ENCODE results near the gene TOMM5.

The TOMM5 gene

DNA sequence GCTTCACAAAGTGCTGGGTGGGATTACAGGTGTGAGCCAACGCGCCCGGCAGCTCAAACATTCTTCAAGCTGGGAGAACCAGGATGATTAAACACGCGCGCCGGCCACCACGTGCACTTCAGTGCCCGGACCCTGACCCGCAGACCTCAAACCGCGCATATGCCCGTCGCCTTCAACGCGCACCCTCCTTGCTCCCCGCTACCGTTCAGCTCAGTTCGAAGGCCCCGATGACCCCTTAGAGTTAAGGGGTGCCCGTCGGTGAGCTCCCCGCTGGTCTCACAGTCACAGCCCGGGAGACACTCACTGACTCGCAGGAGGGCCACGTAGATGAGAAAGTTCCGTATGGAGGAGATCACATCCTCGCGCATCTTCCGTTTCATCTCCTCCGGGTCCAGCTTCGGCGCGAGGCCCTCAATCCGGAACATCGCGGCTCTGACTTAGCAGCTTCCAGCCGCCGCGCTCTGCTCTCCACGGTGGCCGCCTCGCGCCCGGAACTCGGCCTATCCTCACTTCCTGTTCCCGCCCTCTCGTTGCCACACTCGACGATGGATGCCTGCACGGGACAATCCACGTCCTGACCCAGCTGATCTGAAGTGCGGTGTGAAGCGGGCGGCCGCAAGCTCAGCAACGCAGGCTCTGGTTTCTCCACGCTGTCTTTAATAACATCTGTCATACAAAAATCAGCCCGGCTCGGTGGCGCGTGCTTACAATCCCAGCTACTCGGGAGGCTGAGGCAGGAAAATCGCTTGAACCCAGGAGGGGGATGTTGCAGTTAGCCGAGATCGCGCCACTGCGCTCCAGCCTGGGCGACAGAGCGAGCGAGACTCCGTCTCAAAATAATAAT lies at the start of gene TOMM5:
Gene TOMM5, minus strand, starts transcription at position 490 of the 844 bp plus-strand sequence. Its CDS starts 65 bp downstream, at position 425.
- Histone ChIP-seq H3K4me3 (ENCODE audit: low read length) (peak within 1 kb of the TSS; percentile 91), H3K27me3 (ENCODE audit: insufficient read depth, low read length) (peaks cover 49% of the 10 kb centered on the region), H3K36me3 (ENCODE audit: insufficient read depth, low read depth, low read length) (peaks cover 27% of the 10 kb centered on the region), H3K27ac (ENCODE audit: low read length) (no peak within 1 kb of the TSS), H3K4me1 (ENCODE audit: insufficient read depth, low read length) (0 out of 2 replicates have a peak, but pooled peaks cover 4% of the 10 kb centered on the region), H3K9me3 (ENCODE audit: insufficient read depth, low read depth, low read length) (no peaks in the 10 kb centered on the region), H3K9ac (ENCODE audit: low read depth, low read length) (peak within 1 kb of the TSS; percentile 93)

DNA sequence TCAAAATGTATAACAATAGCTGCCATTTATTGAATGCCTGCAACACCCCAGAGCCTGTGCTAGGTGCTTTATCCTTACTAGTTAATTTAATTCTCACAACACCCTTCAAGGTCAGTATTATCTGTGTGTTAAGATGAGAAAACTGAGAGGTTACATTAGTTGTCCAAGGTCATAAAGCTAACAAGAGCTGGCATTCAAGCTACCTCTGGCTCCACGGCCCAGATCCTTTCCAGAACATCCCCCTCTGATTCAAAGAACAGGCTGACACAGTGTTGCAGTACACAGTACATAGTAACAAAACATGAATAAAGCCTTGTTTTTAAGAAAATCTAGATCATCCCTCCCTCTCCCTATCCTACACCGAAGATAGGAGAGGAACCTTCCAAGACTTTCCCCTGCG lies 48.9 kb upstream of the TOMM5 start:
- Histone ChIP-seq H3K36me3 (ENCODE audit: insufficient read depth, low read depth, low read length) (no peaks in the 10 kb centered on the region), H3K9me3 (ENCODE audit: insufficient read depth, low read depth, low read length) (no peaks in the 10 kb centered on the region), H3K27me3 (ENCODE audit: insufficient read depth, low read length) (peaks cover 13% of the 10 kb centered on the region), H3K27ac (ENCODE audit: low read length) (no peak overlapping the region), H3K4me1 (ENCODE audit: insufficient read depth, low read length) (no peaks in the 10 kb centered on the region), H3K4me3 (ENCODE audit: low read length) (no peak overlapping the region), H3K9ac (ENCODE audit: low read depth, low read length) (no peak overlapping the region)

DNA sequence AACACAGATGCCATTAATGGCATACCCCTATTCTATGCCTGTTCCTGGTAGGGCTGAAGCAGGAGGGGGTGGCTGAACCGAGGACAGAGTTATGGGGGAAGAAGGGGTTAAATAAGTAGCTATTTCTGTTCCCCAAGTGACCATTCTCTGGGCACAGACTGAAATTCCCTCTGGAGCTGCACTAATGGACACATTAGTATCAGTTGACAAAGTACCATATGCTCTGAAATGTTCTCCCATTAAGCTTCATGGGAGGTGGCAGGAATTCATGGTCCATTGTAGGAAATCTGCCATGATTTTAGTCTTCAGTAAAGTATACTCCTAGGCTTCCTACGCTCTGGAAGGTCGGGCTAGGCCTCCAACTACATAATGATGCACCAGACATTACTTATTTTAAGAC lies 47.8 kb upstream of the TOMM5 start:
- Histone ChIP-seq H3K4me3 (ENCODE audit: low read length) (no peak overlapping the region), H3K27ac (ENCODE audit: low read length) (no peak overlapping the region), H3K4me1 (ENCODE audit: insufficient read depth, low read length) (no peaks in the 10 kb centered on the region), H3K9me3 (ENCODE audit: insufficient read depth, low read depth, low read length) (no peaks in the 10 kb centered on the region), H3K9ac (ENCODE audit: low read depth, low read length) (no peak overlapping the region), H3K36me3 (ENCODE audit: insufficient read depth, low read depth, low read length) (no peaks in the 10 kb centered on the region), H3K27me3 (ENCODE audit: insufficient read depth, low read length) (peaks cover 2% of the 10 kb centered on the region)

DNA sequence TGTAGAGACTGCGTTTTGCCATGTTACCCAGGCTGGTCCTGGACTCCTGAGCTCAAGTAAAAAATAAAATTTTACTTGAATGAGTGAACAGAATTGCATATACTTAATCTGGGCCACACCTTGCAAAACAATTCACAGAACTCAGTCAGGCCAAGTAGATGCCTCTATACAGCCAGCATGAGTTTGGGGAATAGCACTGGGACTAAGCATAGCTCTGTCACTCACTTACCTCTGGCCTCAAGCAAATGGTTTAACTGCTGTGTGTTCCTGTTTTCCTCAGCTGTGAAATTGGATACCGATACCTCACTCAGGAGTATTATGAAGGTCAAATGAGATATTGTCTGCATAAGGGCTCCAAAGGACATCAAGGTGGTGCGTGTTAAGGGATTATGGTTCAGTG lies 47.4 kb upstream of the TOMM5 start:
- Histone ChIP-seq H3K27ac (ENCODE audit: low read length) (no peak overlapping the region), H3K4me1 (ENCODE audit: insufficient read depth, low read length) (no peaks in the 10 kb centered on the region), H3K36me3 (ENCODE audit: insufficient read depth, low read depth, low read length) (no peaks in the 10 kb centered on the region), H3K4me3 (ENCODE audit: low read length) (no peak overlapping the region), H3K27me3 (ENCODE audit: insufficient read depth, low read length) (no peaks in the 10 kb centered on the region; the same call in 1 of the 2 replicates), H3K9ac (ENCODE audit: low read depth, low read length) (no peak overlapping the region), H3K9me3 (ENCODE audit: insufficient read depth, low read depth, low read length) (no peaks in the 10 kb centered on the region)

DNA sequence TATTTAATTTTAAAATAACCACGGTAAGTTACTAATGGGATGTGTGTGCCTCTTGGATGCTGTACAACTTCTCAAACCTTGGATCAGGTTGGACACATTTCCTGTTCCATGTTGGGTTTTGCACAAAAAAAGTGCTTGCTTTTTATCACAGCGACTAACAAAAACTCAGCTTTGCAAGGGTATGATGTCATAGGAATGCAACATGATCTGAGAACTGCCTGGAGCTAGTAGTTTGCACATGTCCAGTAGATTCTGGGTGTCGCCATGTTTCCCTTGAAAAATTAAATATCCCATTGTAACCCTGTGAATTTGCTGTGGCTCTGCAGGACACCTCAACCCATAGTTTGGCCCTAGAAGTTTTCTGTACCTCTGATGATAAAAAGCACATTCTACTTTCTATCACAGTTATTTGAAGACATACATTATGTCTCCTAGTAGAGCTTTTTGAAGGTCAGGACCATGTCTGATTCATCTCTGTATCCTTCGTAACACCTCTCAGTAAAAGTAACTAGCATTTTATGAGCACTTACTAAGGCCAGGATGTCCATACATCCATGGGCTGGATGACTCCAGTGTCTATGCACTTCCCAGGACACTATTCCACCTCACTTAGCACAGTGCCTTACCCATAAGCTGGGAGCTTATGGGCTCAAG lies 46.8 kb upstream of the TOMM5 start:
- no peak overlapping the region for H3K27ac ChIP-seq (ENCODE audit: low read length)
- H3K4me3 ChIP-seq (ENCODE audit: low read length): no peak overlapping the region
- H3K9me3 ChIP-seq (ENCODE audit: insufficient read depth, low read depth, low read length): no peaks in the 10 kb centered on the region
- no peaks in the 10 kb centered on the region; the same call in 1 of the 2 replicates for H3K27me3 ChIP-seq (ENCODE audit: insufficient read depth, low read length)
- no peaks in the 10 kb centered on the region for H3K36me3 ChIP-seq (ENCODE audit: insufficient read depth, low read depth, low read length)
- H3K9ac ChIP-seq (ENCODE audit: low read depth, low read length): no peak overlapping the region
- H3K4me1 ChIP-seq (ENCODE audit: insufficient read depth, low read length): no peaks in the 10 kb centered on the region

DNA sequence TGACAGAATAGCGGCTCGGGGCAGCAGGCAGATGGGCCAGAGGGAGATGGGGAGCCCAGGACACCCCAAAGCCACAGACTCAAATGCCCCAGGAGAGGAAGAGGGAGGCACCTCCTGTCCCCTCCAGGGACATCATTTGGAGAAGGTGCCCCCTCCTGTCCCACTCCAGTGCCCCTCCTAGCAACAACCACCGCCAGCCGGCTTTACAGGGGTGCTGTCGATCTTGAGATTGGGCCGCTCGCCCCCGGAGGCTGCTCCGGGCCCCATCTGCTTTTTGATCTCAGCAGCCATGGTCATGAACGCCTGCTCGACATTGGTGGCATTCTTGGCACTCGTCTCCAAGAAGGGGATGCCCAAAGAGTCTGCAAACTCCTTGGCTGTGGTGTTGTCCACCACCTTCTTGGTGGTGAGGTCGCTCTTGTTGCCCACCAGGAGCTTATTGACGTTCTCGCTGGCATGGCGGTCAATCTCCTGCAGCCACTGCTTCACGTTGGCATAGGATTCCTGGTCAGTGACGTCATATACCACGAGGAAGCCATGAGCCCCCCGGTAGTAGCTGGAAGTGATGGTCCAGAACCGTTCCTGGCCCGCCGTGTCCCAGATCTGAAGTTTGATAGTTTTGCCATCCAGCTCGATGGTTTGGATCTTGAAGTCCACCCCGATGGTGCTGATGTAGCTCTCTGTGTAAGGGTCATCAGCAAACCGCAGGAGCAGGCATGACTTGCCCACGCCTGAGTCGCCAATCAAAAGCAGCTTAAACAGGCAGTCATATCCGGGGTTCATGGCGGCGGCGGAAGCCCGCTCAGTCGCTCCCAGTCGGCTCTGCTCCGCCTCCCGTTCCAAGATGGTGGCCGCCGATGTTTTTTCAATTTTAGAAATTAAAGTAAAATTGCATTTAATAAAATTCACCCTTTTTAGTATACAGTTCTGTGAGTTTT lies 44.4 kb upstream of the TOMM5 start:
- Histone ChIP-seq H3K27ac (ENCODE audit: low read length) (no peak overlapping the region), H3K9ac (ENCODE audit: low read depth, low read length) (no peak overlapping the region), H3K27me3 (ENCODE audit: insufficient read depth, low read length) (no peaks in the 10 kb centered on the region), H3K9me3 (ENCODE audit: insufficient read depth, low read depth, low read length) (no peaks in the 10 kb centered on the region), H3K4me1 (ENCODE audit: insufficient read depth, low read length) (no peaks in the 10 kb centered on the region), H3K36me3 (ENCODE audit: insufficient read depth, low read depth, low read length) (no peaks in the 10 kb centered on the region), H3K4me3 (ENCODE audit: low read length) (no peak overlapping the region)

DNA sequence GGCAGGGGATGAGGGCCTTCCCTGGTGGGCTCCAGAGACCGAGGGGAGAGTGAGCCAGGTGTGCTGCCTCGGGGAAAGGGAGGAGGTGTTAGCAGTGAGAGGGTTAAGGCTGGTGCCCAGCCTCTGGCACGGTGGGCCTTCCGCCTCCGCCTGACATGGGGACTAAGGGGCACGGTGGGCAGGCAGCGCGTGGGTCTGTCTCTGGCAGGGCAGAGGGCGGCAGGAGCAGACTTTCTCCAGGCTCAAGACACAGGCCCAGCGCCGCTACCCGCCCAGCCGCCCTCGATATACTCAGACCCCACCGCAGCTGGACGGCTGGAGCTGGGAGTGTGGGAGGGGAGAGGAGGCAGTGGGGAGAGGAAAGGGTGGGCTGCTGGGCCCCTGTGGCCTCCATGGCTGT lies 43.4 kb upstream of the TOMM5 start:
- no peak overlapping the region for H3K9ac ChIP-seq (ENCODE audit: low read depth, low read length)
- no peaks in the 10 kb centered on the region for H3K9me3 ChIP-seq (ENCODE audit: insufficient read depth, low read depth, low read length)
- H3K4me1 ChIP-seq (ENCODE audit: insufficient read depth, low read length): no peaks in the 10 kb centered on the region
- H3K27me3 ChIP-seq (ENCODE audit: insufficient read depth, low read length): no peaks in the 10 kb centered on the region
- no peak overlapping the region for H3K27ac ChIP-seq (ENCODE audit: low read length)
- no peak overlapping the region for H3K4me3 ChIP-seq (ENCODE audit: low read length)
- H3K36me3 ChIP-seq (ENCODE audit: insufficient read depth, low read depth, low read length): no peaks in the 10 kb centered on the region

DNA sequence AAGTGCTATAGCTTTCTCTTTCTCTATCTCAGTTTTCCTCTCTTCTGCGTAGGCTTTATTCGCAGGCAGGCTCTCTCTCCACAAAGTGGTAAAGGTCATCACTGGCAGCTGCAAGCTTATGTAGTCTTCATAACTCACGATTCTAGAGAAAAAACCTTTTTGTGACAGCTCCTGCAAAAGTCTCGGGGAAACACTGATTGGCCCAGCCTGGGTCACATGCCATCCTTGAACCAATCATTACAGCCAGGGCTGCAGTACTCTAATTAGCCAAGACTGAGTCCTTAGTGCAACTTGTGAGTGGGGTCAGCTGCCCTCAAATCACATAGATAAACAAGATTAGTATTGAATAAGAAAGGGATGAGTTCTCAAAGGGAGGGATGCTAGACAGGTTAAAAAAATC lies 40.1 kb upstream of the TOMM5 start:
- no peak overlapping the region for H3K4me3 ChIP-seq (ENCODE audit: low read length)
- no peak overlapping the region for H3K27ac ChIP-seq (ENCODE audit: low read length)
- H3K36me3 ChIP-seq (ENCODE audit: insufficient read depth, low read depth, low read length): no peaks in the 10 kb centered on the region

DNA sequence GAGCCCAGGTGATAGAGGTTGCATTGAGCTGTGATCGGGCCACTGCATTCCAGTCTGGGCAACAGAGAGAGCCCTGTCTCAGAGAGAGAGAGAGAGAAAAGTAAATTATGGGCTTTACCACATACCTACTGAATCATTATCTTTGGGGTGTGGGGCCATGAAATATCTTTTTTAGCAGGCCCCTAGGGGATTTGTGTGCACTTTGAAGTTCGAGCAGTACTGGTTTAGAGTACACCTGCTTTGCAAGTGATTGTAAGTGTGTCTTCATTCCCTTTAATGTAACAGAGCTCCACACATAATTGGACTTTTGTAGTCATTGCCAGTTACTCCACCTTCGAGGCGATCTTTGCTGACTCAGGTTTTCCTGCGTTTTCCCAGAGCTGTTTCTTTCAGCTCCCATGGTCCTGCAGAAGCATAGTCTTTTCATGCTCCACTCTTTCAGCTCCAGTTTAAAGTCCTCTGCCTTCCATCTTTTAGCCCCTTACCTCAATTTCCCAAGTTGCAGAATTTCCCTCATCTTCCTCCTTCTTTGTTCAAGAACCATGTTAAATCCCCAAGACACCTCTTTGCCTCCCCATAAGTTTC lies 34.4 kb upstream of the TOMM5 start:
- no peaks in the 10 kb centered on the region for H3K27me3 ChIP-seq (ENCODE audit: insufficient read depth, low read length)
- H3K9me3 ChIP-seq (ENCODE audit: insufficient read depth, low read depth, low read length): no peaks in the 10 kb centered on the region

More for the DNA sequence above, 40.1 kb upstream of the TOMM5 start:
- H3K4me1 ChIP-seq (ENCODE audit: insufficient read depth, low read length): no peaks in the 10 kb centered on the region
- no peak overlapping the region for H3K9ac ChIP-seq (ENCODE audit: low read depth, low read length)
- no peaks in the 10 kb centered on the region for H3K27me3 ChIP-seq (ENCODE audit: insufficient read depth, low read length)
- no peaks in the 10 kb centered on the region for H3K9me3 ChIP-seq (ENCODE audit: insufficient read depth, low read depth, low read length)

DNA sequence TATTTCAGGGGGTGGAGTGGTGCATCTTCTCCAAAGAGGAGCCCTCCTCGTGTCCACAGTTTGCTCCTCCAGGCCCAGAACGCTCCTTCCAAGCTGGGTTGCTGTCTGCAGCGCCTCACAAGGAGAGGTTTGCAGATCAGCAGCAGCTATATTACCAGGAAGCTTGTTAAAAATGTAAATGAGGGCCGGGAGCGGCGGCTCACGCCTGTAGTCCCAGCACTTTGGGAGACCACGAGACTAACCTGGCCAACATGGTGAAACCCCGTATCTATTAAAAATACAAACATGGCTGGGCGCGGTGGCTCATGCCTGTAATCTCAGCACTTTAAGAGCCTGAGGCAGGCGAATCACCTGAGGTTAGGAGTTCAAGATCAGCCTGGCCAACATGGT lies 33.4 kb upstream of the TOMM5 start:
- no peak overlapping the region for H3K27ac ChIP-seq (ENCODE audit: low read length)
- no peak overlapping the region for H3K4me3 ChIP-seq (ENCODE audit: low read length)
- no peaks in the 10 kb centered on the region for H3K36me3 ChIP-seq (ENCODE audit: insufficient read depth, low read depth, low read length)
- no peak overlapping the region for H3K9ac ChIP-seq (ENCODE audit: low read depth, low read length)
- no peaks in the 10 kb centered on the region for H3K27me3 ChIP-seq (ENCODE audit: insufficient read depth, low read length)
- H3K4me1 ChIP-seq (ENCODE audit: insufficient read depth, low read length): peaks cover 8% of the 10 kb centered on the region; the same call in 1 of the 2 replicates
- no peaks in the 10 kb centered on the region for H3K9me3 ChIP-seq (ENCODE audit: insufficient read depth, low read depth, low read length)

More for the DNA sequence above, 34.4 kb upstream of the TOMM5 start:
- H3K27ac ChIP-seq (ENCODE audit: low read length): no peak overlapping the region
- no peaks in the 10 kb centered on the region for H3K36me3 ChIP-seq (ENCODE audit: insufficient read depth, low read depth, low read length)
- no peak overlapping the region for H3K4me3 ChIP-seq (ENCODE audit: low read length)
- H3K9ac ChIP-seq (ENCODE audit: low read depth, low read length): no peak overlapping the region
- H3K4me1 ChIP-seq (ENCODE audit: insufficient read depth, low read length): peaks cover 8% of the 10 kb centered on the region; the same call in 1 of the 2 replicates
